ENCODE measurements around the gene TAF9.

DNA sequence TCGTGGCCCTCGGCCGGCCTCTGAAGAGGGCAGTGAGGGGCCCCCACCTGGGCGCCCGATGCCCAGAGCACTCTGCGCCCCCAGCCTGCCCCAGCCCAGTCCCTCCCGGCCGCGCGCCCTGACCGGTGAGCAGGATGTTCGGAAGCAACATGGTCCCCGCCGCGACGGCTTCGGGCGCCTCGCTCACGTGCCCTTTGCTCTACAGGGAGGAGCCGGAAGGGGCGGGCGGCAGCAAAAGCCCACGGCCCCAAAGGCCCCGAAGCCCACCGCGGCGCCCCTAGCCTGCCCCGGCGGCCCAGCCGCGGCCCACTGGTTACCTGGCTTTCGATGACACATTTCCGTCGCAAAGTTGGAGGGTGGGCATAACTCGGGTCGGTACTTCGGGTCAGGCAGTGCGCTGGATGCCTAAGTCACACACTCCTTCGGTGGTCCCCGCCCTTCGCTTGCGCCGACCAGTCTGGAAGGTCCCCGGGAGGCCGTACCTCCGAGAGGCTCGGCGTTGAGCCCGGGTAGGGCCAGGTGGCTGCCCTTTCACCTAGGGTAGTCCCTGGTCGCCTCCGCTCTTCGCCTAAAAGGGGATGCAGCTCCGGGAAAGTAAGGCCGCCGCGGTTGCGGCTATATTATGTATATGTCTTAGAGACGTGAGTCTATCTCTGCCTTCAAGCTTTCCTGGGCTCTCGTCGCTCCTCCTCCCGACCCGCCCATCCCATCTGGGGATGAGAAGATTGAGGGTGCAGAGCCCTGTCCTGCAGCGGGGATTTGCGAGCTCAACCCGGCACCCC lies at the start of gene TAF9, which contains the start of the genes AK6 and RAD17:
- TF ChIP-seq, protein P1, sequence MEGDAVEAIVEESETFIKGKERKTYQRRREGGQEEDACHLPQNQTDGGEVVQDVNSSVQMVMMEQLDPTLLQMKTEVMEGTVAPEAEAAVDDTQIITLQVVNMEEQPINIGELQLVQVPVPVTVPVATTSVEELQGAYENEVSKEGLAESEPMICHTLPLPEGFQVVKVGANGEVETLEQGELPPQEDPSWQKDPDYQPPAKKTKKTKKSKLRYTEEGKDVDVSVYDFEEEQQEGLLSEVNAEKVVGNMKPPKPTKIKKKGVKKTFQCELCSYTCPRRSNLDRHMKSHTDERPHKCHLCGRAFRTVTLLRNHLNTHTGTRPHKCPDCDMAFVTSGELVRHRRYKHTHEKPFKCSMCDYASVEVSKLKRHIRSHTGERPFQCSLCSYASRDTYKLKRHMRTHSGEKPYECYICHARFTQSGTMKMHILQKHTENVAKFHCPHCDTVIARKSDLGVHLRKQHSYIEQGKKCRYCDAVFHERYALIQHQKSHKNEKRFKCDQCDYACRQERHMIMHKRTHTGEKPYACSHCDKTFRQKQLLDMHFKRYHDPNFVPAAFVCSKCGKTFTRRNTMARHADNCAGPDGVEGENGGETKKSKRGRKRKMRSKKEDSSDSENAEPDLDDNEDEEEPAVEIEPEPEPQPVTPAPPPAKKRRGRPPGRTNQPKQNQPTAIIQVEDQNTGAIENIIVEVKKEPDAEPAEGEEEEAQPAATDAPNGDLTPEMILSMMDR (IDR thresholded peaks at IDR 0.05), result peak in 2 of 3 donors; percentile 15 to 24
- TF ChIP-seq EP300 (IDR thresholded peaks at IDR 0.05), result no peak

Data from ovary (tissue), 3 donors.